ENCODE data around the gene NYNRIN.

GRCh38 chr14:24408764-24409163 lies 10.0 kb downstream of the NYNRIN start:
- TF ChIP-seq CTCF (IDR thresholded peaks at IDR 0.05) (no peak), POLR2A (IDR thresholded peaks at IDR 0.05) (no peak)
